ENCODE results near the gene CDH4.

CDH4 gene

DNA sequence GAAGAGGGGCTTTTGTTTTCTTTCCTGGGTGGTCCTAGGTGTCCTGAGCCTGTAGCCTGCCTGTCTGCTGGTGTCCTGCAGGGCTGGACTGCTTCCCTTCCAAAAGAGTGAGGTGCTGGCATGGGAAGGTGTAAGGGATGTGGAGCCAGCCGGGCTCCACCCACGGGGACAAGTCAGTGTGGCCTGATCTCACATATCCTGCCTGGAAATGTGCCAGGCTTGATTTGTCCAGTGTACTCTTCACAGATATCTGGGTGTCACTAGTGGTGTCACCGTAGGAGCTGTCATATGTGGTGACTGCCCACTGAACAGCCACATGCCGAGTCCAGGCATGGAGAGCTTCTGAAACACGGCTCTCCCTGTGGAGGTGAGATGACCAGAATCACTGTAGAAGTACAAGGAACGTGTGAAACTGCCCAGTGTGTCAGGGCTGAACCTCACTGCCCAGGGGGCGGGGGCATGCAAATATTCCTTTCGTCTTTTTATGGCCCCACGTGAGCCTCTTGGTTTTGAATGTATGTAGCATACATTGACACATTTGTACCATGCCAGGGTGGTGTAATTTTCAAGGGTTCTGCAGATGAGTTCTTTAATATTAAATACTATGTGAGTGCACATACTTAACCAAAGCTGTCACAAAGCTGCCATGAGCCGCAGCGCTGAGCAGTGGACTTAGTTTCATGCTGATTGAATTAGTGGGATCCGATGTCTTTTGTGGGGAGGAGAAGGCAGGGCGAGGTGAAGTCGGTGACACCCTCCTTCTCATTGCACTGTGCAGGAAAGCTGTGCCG is 55.8 kb downstream of the CDH4 start:
- in situ Hi-C loops (cut with MboI; ENCODE audit: low sequenced_read_pairs): no loop called here
- Histone ChIP-seq H3K4me1 (no peaks in the 10 kb centered on the region), H3K36me3 (replicated peaks) (no peaks in the 10 kb centered on the region)

GRCh38 chr20:61308477-61308774 is 56.4 kb downstream of the CDH4 start:
- H3K4me3 ChIP-seq: no peak overlapping the region
- DNase-seq (ENCODE audit: low spot score in 2 of 2): no peak
- H3K4me1 ChIP-seq: no peaks in the 10 kb centered on the region
- in situ Hi-C loops (cut with MboI; ENCODE audit: low sequenced_read_pairs): no loop called here
- H3K36me3 ChIP-seq (replicated peaks): no peaks in the 10 kb centered on the region
- H3K9me3 ChIP-seq: no peaks in the 10 kb centered on the region
- no peaks in the 10 kb centered on the region for H3K27me3 ChIP-seq (ENCODE audit: low read depth)

More for the DNA sequence above, 55.8 kb downstream of the CDH4 start:
- no peak overlapping the region for H3K4me3 ChIP-seq
- no peaks in the 10 kb centered on the region for H3K27me3 ChIP-seq (ENCODE audit: low read depth)
- DNase-seq (ENCODE audit: low spot score in 2 of 2): no peak
- H3K9me3 ChIP-seq: no peaks in the 10 kb centered on the region

DNA sequence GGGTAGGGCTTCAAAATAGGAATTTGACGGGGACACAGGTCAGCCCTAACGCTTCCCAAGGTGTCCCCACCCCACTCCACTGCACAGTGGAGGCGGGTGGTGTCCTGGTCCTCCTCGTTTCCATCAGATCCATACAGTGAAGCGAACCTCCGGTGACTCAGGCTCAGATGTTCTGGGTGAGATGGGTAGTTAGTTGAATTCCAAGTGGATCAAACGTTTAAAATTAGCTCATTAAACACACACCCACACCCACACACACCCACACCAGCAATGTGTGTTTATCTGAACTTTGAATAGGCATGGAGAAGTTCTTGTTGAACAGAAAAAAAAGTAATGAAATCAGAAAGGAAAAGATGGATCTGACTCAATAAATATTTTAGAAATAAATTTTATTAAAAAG is 58.9 kb downstream of the CDH4 start:
- in situ Hi-C loops (cut with MboI; ENCODE audit: low sequenced_read_pairs): no loop called here
- H3K4me3 ChIP-seq: no peak overlapping the region
- DNase-seq (ENCODE audit: low spot score in 2 of 2): no peak
- no peaks in the 10 kb centered on the region for H3K36me3 ChIP-seq (replicated peaks)
- no peaks in the 10 kb centered on the region for H3K4me1 ChIP-seq
- no peaks in the 10 kb centered on the region for H3K9me3 ChIP-seq
- no peaks in the 10 kb centered on the region for H3K27me3 ChIP-seq (ENCODE audit: low read depth)

GRCh38 chr20:61311656-61312387 is 59.8 kb downstream of the CDH4 start:
- in situ Hi-C loops (cut with MboI; ENCODE audit: low sequenced_read_pairs): no loop called here
- no peaks in the 10 kb centered on the region for H3K9me3 ChIP-seq
- DNase-seq (ENCODE audit: low spot score in 2 of 2): no peak
- no peak overlapping the region for H3K4me3 ChIP-seq
- no peaks in the 10 kb centered on the region for H3K4me1 ChIP-seq
- no peaks in the 10 kb centered on the region for H3K27me3 ChIP-seq (ENCODE audit: low read depth)
- no peaks in the 10 kb centered on the region for H3K36me3 ChIP-seq (replicated peaks)

DNA sequence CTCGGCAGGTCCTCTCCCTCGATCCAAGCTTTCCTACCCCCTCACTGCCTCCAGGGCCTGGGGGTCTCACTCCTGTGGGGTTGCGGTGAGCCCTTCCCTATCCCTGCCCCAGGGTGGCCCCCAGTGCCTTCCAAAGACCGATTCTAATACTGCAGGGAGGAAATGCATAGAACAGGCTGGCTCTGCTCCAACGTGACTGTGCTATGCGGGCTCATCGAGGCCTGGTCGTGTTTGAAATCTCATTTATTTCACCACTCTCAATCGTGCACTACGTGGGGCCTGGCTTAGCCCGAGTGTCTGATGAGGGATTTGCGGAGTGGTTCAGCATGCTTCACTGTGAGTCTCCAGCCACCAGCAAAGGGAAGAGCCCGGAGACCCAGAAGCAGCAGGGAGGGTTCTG is 60.9 kb downstream of the CDH4 start:
- Histone ChIP-seq H3K4me3 (no peak overlapping the region), H3K27me3 (ENCODE audit: low read depth) (no peaks in the 10 kb centered on the region), H3K9me3 (no peaks in the 10 kb centered on the region), H3K4me1 (no peaks in the 10 kb centered on the region), H3K36me3 (replicated peaks) (no peaks in the 10 kb centered on the region)
- in situ Hi-C loops (cut with MboI; ENCODE audit: low sequenced_read_pairs): no loop called here
- DNase-seq (ENCODE audit: low spot score in 2 of 2): no peak

- Histone ChIP-seq H3K4me3 (no peak overlapping the region), H3K9me3 (no peaks in the 10 kb centered on the region), H3K4me1 (no peaks in the 10 kb centered on the region), H3K36me3 (replicated peaks) (no peaks in the 10 kb centered on the region), H3K27me3 (ENCODE audit: low read depth) (no peaks in the 10 kb centered on the region)
- no peak for DNase-seq (ENCODE audit: low spot score in 2 of 2)
- in situ Hi-C loops (cut with MboI; ENCODE audit: low sequenced_read_pairs): no loop called here
These were observed 61.3 kb downstream of the CDH4 start for GRCh38 chr20:61313396-61313795.

DNA sequence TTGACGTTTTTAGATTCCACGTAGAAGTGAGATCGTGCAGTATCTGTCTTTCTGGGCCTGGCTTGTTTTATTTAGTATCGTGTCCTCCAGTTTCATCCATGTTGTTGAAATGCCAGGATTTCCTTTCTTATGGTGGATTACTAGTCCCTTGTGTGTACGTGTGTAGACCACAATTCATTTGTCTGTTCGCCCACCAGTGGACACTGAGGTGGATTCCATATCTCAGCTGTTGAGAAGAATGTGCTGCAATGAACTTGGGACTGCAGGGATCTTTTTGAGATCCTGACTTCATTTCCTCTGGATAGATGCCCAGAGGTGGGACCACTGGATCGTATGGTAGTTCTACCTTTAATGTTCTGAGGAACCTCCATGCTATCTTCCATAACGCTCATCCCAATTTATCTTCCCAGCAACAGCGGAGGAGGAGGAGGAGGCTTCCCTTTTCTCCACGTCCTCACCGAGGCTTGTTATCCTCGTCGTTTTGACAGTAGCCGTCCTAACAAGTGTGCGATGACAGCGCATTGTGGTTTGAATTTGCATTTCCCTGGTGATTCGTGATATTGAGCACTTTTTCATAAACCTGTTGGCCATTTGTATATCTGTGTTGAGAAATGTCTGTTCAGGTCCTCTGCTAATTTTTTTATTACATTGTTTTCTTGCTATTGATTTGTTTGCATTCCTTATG is 62.4 kb downstream of the CDH4 start:
- in situ Hi-C loops (cut with MboI; ENCODE audit: low sequenced_read_pairs): no loop called here
- Histone ChIP-seq H3K4me3 (no peak overlapping the region), H3K27me3 (ENCODE audit: low read depth) (no peaks in the 10 kb centered on the region), H3K36me3 (replicated peaks) (no peaks in the 10 kb centered on the region), H3K9me3 (no peaks in the 10 kb centered on the region), H3K4me1 (no peaks in the 10 kb centered on the region)
- DNase-seq (ENCODE audit: low spot score in 2 of 2): no peak

DNA sequence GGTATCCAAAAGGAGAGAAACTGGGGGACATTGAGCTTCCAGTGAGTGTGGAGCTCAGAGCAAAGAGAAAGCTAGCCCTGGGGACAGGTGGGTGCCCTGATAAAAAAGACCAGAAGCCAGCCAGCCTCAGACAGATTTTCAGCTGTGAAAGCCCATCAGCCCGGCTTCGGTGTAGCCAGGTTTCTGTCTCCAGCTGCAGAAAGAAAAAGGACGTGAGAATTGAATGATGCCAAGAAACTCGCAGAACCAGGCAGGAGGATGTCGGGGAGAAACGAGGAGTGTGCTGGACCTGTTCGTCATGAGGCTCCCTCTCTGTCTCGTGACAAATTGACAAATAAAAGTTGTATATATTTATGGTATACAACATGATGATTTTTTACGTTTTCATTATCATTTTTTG is 63.3 kb downstream of the CDH4 start:
- Histone ChIP-seq H3K9me3 (no peaks in the 10 kb centered on the region), H3K27me3 (ENCODE audit: low read depth) (no peaks in the 10 kb centered on the region), H3K4me1 (no peaks in the 10 kb centered on the region), H3K36me3 (replicated peaks) (no peaks in the 10 kb centered on the region), H3K4me3 (no peak overlapping the region)
- in situ Hi-C loops (cut with MboI; ENCODE audit: low sequenced_read_pairs): no loop called here
- DNase-seq (ENCODE audit: low spot score in 2 of 2): no peak

GRCh38 chr20:61316346-61316745 is 64.3 kb downstream of the CDH4 start:
- no peak overlapping the region for H3K4me3 ChIP-seq
- H3K9me3 ChIP-seq: no peaks in the 10 kb centered on the region
- no peaks in the 10 kb centered on the region for H3K36me3 ChIP-seq (replicated peaks)
- no peaks in the 10 kb centered on the region for H3K4me1 ChIP-seq
- no peaks in the 10 kb centered on the region for H3K27me3 ChIP-seq (ENCODE audit: low read depth)
- DNase-seq (ENCODE audit: low spot score in 2 of 2): no peak
- in situ Hi-C loops (cut with MboI; ENCODE audit: low sequenced_read_pairs): no loop called here

DNA sequence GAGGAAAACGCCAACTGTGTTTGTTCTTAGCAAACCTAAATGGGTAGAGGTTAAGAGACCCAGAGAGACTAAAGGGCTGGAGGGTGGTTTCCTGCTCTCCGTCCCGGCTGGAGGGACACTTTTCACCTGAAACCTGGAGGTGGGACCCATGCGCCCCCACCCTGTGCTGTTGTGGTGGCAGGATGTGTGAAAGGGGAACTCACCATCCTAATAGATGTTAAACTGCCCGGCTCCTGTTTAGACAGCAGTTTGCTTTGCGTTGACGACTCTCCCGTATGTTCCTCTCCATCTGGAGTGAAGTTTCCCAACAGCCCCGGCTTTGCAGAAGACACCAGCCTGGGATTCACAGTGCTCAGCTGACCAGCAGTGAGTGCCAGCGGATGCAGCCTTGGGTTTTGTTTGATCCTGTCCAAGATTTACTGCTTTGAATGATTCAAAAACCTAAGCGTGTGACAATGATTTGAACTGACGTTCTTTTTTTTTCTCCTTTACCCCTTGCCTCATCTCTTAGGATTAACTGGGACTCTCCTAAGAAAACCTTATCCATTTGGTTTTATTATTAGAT is 66.0 kb downstream of the CDH4 start:
- in situ Hi-C loops (cut with MboI; ENCODE audit: low sequenced_read_pairs): no loop called here
- DNase-seq (ENCODE audit: low spot score in 2 of 2): no peak
- no peaks in the 10 kb centered on the region for H3K36me3 ChIP-seq (replicated peaks)
- no peaks in the 10 kb centered on the region for H3K27me3 ChIP-seq (ENCODE audit: low read depth)
- no peak overlapping the region for H3K4me3 ChIP-seq
- no peaks in the 10 kb centered on the region for H3K4me1 ChIP-seq
- no peaks in the 10 kb centered on the region for H3K9me3 ChIP-seq

GRCh38 chr20:61320691-61321425 is 68.8 kb downstream of the CDH4 start:
- Histone ChIP-seq H3K4me1 (no peaks in the 10 kb centered on the region), H3K36me3 (replicated peaks) (no peaks in the 10 kb centered on the region), H3K4me3 (no peak overlapping the region), H3K27me3 (ENCODE audit: low read depth) (no peaks in the 10 kb centered on the region), H3K9me3 (no peaks in the 10 kb centered on the region)
- DNase-seq (ENCODE audit: low spot score in 2 of 2): no peak
- in situ Hi-C loops (cut with MboI; ENCODE audit: low sequenced_read_pairs): no loop called here

GRCh38 chr20:61321481-61321880 is 69.4 kb downstream of the CDH4 start:
- Histone ChIP-seq H3K9me3 (no peaks in the 10 kb centered on the region), H3K4me1 (no peaks in the 10 kb centered on the region), H3K27me3 (ENCODE audit: low read depth) (no peaks in the 10 kb centered on the region), H3K36me3 (replicated peaks) (no peaks in the 10 kb centered on the region), H3K4me3 (no peak overlapping the region)
- in situ Hi-C loops (cut with MboI; ENCODE audit: low sequenced_read_pairs): no loop called here
- DNase-seq (ENCODE audit: low spot score in 2 of 2): no peak

DNA sequence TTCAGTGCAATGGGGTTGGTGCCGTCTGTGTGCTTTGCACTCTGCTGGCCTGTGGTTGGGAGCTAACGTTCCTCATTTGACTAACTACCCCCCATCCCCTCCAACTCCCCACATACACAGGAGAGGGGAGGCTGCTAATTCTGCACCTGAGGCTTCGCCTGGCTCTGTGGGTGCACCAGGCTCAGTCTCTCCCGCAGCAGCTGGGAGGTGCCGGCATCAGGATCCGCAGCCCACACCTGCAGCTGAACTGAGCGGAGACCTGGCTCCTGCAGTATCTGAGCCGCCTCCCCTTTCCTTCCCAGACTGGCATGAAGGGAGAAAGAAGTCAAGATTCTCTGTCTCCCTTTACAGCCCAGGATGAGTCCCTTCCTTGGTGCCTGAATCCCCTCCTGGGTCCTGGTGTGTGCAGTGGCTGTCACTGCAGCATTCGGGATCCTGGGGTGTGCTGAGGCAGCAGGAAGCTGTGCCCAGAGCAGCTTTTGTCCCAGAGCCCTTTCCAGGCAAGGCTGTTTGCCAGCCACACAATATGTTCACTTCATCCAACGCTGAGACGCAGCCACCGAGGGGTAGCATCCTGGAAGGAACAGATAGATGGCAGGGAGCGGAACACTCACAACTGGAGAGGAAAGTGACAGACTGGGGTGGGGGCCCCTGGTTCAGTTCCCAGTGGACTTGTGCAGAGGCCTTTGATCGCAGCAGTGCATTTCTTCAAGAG is 70.2 kb downstream of the CDH4 start:
- in situ Hi-C loops (cut with MboI; ENCODE audit: low sequenced_read_pairs): no loop called here

More for the DNA sequence above, 70.2 kb downstream of the CDH4 start:
- no peaks in the 10 kb centered on the region for H3K36me3 ChIP-seq (replicated peaks)
- no peaks in the 10 kb centered on the region for H3K4me1 ChIP-seq
- no peak for DNase-seq (ENCODE audit: low spot score in 2 of 2)
- H3K27me3 ChIP-seq (ENCODE audit: low read depth): no peaks in the 10 kb centered on the region
- no peaks in the 10 kb centered on the region for H3K9me3 ChIP-seq
- no peak overlapping the region for H3K4me3 ChIP-seq

Measured in HAP-1 (cell line).